Cardiac septum (tissue), 1 donor: Measurements from ENCODE around the gene ADAM15. TPM values are rescaled to one million over a fixed set of nuclear protein-coding genes. Genes with fewer than 3 reads are reported as not detected.

Experiments used
- DNase-seq: peaks from one replicate; pipeline ENCODE4 v3.0.0-alpha.2; 2020; ENCODE audit warnings: low spot score
- intact Hi-C: fragments of 100-400 bp; cut with DNase I; formaldehyde crosslinking; loops from one replicate; pipeline ENCODE4 v1.14.0; 2022
- total RNA-seq: library from RNA; stranded (reverse); fragmentation: NEBNext Ultra II Directional; extraction: Animal tissue kit (Norgen Biotek cat#: 25700); gene quantifications from one replicate; pipeline ENCODE4 v1.2.1, GENCODE V29; 2021
- donor health status: DM: no; HTN: no; CAD: no.

Gene ADAM15
- total RNA-seq, 1 donor from 2014 or later, result 69.9 TPM

GRCh38 chr1:155093911-155094621 lies 43.0 kb downstream of the ADAM15 start:
- DNase-seq, result no peak
- intact Hi-C loops, result loop anchor here (1.0 to 2.0 kb wide), 2 partner anchors 33 to 73 kb away; partner anchors contain the start of gene EFNA1

- intact Hi-C loops, result loop anchor here (1.0 to 2.0 kb wide), 2 partner anchors 32 to 73 kb away; partner anchors contain the start of gene EFNA1
Measured at GRCh38 chr1:155094622-155094948, 43.5 kb downstream of the ADAM15 start.

DNA sequence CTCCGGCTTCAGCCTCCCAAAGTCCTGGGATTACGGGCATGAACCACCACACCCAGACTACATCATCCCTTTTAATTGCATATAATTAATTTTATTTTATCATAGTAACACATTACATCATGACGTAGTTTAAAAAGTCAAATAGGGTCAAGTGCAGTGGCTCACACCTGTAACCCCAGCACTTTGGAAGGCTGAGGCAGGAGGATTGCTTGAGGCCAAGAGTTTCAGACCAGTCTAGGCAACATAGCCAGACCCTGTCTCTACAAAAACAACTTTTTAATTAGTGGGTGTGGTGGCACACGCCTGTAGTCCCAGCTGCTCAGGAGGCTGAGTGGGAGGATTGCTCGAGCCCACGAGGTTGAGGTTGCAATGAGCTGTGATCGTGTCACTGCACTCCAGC lies 48.2 kb downstream of the ADAM15 start:
- intact Hi-C loops, result no loop called here
- no peak for DNase-seq

More at GRCh38 chr1:155094622-155094948, 43.5 kb downstream of the ADAM15 start:
- no peak for DNase-seq

- DNase-seq, result no peak
- intact Hi-C loops, result no loop called here
Measured at GRCh38 chr1:155103325-155103724, 52.2 kb downstream of the ADAM15 start.

DNA sequence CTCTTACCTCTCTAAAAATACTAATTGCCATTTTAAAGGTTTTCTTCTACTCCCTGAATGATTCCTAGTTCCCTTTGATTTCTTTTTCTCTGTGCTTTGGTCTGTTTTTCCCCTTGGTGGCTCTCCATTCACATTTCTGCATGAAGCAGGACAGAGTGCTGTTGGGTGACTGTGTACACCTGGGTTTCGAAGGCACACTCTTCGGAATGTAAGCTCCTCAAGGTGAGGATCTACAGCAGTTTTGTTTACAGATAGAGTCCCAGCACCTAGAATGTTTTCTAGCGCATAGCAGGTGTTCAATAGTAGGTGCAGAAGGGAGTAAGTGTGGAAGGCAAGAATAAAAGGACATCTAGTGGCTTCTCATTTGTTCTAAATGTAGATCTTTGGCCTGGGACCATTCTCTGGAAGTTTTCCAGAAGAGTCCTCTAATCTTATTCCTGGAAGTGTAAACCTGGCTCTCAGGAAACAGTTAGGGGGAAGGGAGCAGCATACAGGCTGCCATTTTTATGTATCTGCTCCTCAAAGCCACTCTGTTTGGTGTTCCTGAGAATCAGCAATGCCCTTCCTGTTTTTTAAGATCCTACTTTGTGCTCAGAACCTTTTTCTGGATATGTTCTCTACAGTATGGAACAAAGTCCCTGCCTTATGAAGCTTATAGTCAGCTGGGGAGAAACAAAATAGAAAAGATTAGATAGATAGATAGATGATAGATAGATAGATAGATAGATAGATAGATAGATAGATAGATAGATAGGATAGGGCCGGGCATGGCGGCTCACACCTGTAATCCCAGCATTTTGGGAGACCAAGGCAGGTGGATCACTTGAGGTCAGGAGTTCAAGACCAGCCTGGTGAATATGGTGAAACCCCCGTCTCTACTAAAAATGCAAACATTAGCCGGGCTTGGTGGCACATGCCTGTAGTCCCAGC lies 53.8 kb downstream of the ADAM15 start:
- intact Hi-C loops, result no loop called here
- DNase-seq, result no peak

GRCh38 chr1:155105604-155106011 lies 54.5 kb downstream of the ADAM15 start:
- no peak for DNase-seq
- intact Hi-C loops, result no loop called here

- intact Hi-C loops, result no loop called here
- DNase-seq, result no peak
Measured at GRCh38 chr1:155106862-155107261, 55.7 kb downstream of the ADAM15 start.

DNA sequence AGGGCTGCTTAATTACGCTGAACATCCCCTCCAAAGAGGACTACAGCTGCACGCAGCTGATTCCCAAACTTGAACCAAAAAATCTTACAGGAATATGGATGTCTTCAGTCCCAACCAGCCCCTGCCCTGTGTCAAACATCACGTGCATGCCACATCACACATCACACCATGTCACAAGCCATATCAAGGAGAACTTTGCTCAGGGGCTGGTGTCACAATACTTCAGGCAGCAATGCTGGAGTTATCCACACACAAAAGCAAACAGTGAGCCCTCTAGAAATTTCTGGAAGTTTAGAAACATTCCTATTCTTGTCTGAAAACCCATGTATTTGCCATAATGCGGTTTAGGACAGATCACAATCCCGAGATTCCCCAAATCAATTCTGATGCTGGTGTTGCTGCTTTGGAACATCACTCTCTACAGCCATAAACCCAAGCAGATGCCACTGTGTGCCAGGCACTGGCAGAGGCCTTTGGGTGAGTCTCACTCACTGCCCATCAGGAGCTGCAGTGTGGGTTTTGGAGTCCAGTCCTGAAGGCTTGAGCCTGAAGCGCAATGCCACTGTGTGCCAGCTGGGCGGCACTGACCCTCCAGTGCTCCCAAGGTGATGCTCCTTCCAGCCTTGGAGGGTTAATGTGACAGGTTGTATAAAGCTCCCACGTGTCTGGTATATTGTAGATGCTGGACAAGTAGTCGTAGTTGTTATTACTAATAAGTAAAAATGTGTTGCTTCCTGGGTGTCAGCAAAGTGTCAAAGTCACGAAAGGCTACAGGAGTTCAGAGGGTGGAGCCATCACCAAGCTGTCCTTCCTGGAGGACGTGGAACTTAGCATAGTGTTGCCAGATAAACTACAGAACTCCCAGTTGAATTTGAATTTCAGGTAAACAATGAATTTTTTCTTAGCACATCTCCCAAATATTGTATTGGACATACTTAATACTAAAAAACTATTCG lies 56.5 kb downstream of the ADAM15 start:
- intact Hi-C loops, result no loop called here
- no peak for DNase-seq

DNA sequence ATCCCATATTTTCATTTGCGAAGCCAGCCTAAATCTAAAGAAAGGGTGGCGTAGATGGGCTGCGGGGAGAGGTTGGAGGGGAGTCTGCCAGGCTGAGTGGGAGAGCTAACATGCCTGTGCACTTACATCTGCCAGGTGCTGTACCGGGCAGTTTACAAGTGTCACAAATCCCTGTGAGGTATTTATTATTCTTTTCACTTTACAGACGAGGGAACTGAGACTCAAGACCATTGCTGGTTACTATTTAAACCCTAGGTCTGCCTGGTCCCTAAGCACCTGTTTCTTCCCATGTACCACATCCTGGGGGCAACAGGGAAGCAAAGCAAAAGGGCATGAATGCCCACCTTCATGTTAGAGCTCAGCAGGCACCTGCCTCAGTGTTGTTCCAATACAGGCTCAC lies 57.2 kb downstream of the ADAM15 start:
- no peak for DNase-seq
- intact Hi-C loops, result no loop called here

GRCh38 chr1:155110381-155110780 lies 59.3 kb downstream of the ADAM15 start:
- no peak for DNase-seq
- intact Hi-C loops, result no loop called here

- DNase-seq, result no peak
- intact Hi-C loops, result no loop called here
Measured at GRCh38 chr1:155110826-155111225, 59.7 kb downstream of the ADAM15 start.

Other genes with a start within 250 kb of the ADAM15 start
- 2.8 TPM for gene KCNN3, start 181.0 kb upstream of the ADAM15 start, total RNA-seq
- 30.9 TPM for gene PMVK, start 114.6 kb upstream of the ADAM15 start, total RNA-seq
- 49.1 TPM for gene PBXIP1, start 95.2 kb upstream of the ADAM15 start, total RNA-seq
- 16.9 TPM for gene PYGO2, start 89.5 kb upstream of the ADAM15 start, total RNA-seq
- 70.5 TPM for gene SHC1, start 80.6 kb upstream of the ADAM15 start, total RNA-seq
- 16.0 TPM for gene CKS1B, start 76.6 kb upstream of the ADAM15 start, total RNA-seq
- 22.2 TPM for gene FLAD1, start 68.0 kb upstream of the ADAM15 start, total RNA-seq
- not detected for gene LENEP, start 57.7 kb upstream of the ADAM15 start, total RNA-seq
- gene ZBTB7B, start 48.5 kb upstream of the ADAM15 start, total RNA-seq, result 41.9 TPM
- 0.51 TPM for gene DCST2, start 17.5 kb upstream of the ADAM15 start, total RNA-seq
- not detected for gene DCST1, start 17.5 kb upstream of the ADAM15 start, total RNA-seq
- gene EFNA4, start 12.4 kb downstream of the ADAM15 start, total RNA-seq, result 1.9 TPM
- gene EFNA3, start 27.5 kb downstream of the ADAM15 start, total RNA-seq, result 1.2 TPM
- 30.2 TPM for gene EFNA1, start 76.6 kb downstream of the ADAM15 start, total RNA-seq
- gene SLC50A1, start 84.5 kb downstream of the ADAM15 start, total RNA-seq, result 11.2 TPM
- gene DPM3, start 89.2 kb downstream of the ADAM15 start, total RNA-seq, result 56.3 TPM
- 112 TPM for gene KRTCAP2, start 122.0 kb downstream of the ADAM15 start, total RNA-seq
- gene TRIM46, start 122.5 kb downstream of the ADAM15 start, total RNA-seq, result not detected
- gene THBS3, start 156.6 kb downstream of the ADAM15 start, total RNA-seq, result 11.7 TPM
- gene MTX1, start 157.4 kb downstream of the ADAM15 start, total RNA-seq, result 16.4 TPM
- 15.5 TPM for gene ENTREP3, start 204.2 kb downstream of the ADAM15 start, total RNA-seq
- 61.5 TPM for gene SCAMP3, start 211.0 kb downstream of the ADAM15 start, total RNA-seq
- 24.7 TPM for gene CLK2, start 222.2 kb downstream of the ADAM15 start, total RNA-seq
- 2.2 TPM for gene HCN3, start 226.1 kb downstream of the ADAM15 start, total RNA-seq